Parathyroid adenoma (tissue), 2 donors: ENCODE measurements around the gene STOM.

Experiments used
- H2AFZ ChIP-seq: fragments of 300-600 bp; sonication (generic); one replicate; pipeline ENCODE4 v1.7.0; 2017; ENCODE audit warnings: antibody characterized with exemption, mild to moderate bottlenecking
- H3K27ac ChIP-seq: fragments of 300-600 bp; sonication (generic); one replicate; pipeline ENCODE4 v1.7.0; 2017
- H3K27me3 ChIP-seq: fragments of 300-600 bp; sonication (generic); one replicate; pipeline ENCODE4 v1.7.0; 2017; ENCODE audit warnings: low read length; ENCODE audit not compliant: control insufficient read depth, insufficient read depth
- H3K36me3 ChIP-seq: fragments of 300-600 bp; sonication (generic); one replicate; pipeline ENCODE4 v1.7.0; 2017; ENCODE audit warnings: low read length; ENCODE audit not compliant: control insufficient read depth, insufficient read depth
- H3K4me1 ChIP-seq: fragments of 300-600 bp; sonication (generic); one replicate; pipeline ENCODE4 v1.7.0; 2017; ENCODE audit warnings: control low read depth
- H3K4me2 ChIP-seq: fragments of 300-600 bp; sonication (generic); one replicate; pipeline ENCODE4 v1.7.0; 2017; ENCODE audit warnings: low read length
- H3K4me3 ChIP-seq: fragments of 300-600 bp; sonication (generic); one replicate; pipeline ENCODE4 v1.7.0; 2017; ENCODE audit warnings: low read depth, low read length
- H3K79me2 ChIP-seq: fragments of 300-600 bp; sonication (generic); one replicate; pipeline ENCODE4 v1.7.0; 2017; ENCODE audit warnings: control low read depth
- H3K9ac ChIP-seq: fragments of 300-600 bp; sonication (generic); one replicate; pipeline ENCODE4 v1.7.0; 2017; ENCODE audit warnings: mild to moderate bottlenecking
- H3K9me3 ChIP-seq: fragments of 300-600 bp; sonication (generic); one replicate; pipeline ENCODE4 v1.7.0; 2017; ENCODE audit warnings: low read length; ENCODE audit not compliant: control insufficient read depth
- TF ChIP-seq, protein P1 (sequence below): fragments of 300-600 bp; sonication (generic); IDR thresholded peaks from one replicate; pipeline ENCODE4 v1.7.0; 2017; ENCODE audit warnings: antibody characterized with exemption, mild to moderate bottlenecking
- donor health status: primary hyperparathyroidism.

Gene STOM

GRCh38 chr9:121326130-121326838, 43.8 kb downstream of the STOM start:
- Histone ChIP-seq H3K4me1 (no peaks in the 10 kb centered on the region), H3K4me3 (no peak overlapping the region)

GRCh38 chr9:121325387-121325786, 44.7 kb downstream of the STOM start:
- TF ChIP-seq, protein P1, sequence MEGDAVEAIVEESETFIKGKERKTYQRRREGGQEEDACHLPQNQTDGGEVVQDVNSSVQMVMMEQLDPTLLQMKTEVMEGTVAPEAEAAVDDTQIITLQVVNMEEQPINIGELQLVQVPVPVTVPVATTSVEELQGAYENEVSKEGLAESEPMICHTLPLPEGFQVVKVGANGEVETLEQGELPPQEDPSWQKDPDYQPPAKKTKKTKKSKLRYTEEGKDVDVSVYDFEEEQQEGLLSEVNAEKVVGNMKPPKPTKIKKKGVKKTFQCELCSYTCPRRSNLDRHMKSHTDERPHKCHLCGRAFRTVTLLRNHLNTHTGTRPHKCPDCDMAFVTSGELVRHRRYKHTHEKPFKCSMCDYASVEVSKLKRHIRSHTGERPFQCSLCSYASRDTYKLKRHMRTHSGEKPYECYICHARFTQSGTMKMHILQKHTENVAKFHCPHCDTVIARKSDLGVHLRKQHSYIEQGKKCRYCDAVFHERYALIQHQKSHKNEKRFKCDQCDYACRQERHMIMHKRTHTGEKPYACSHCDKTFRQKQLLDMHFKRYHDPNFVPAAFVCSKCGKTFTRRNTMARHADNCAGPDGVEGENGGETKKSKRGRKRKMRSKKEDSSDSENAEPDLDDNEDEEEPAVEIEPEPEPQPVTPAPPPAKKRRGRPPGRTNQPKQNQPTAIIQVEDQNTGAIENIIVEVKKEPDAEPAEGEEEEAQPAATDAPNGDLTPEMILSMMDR, result no peak
- Histone ChIP-seq H3K27ac (peak overlapping the region; percentile 78), H3K4me3 (no peak overlapping the region), H2AFZ (no peak overlapping the region), H3K79me2 (no peaks in the 10 kb centered on the region), H3K9me3 (no peaks in the 10 kb centered on the region), H3K4me2 (no peak overlapping the region), H3K9ac (no peak overlapping the region), H3K36me3 (no peaks in the 10 kb centered on the region), H3K27me3 (no peaks in the 10 kb centered on the region), H3K4me1 (no peaks in the 10 kb centered on the region)

More at GRCh38 chr9:121326130-121326838, 43.8 kb downstream of the STOM start:
- Histone ChIP-seq H3K36me3 (no peaks in the 10 kb centered on the region), H3K9me3 (no peaks in the 10 kb centered on the region), H2AFZ (no peak overlapping the region), H3K4me2 (no peak overlapping the region), H3K27me3 (no peaks in the 10 kb centered on the region), H3K79me2 (no peaks in the 10 kb centered on the region), H3K27ac (peak overlapping the region; percentile 78), H3K9ac (no peak overlapping the region)
- TF ChIP-seq, protein P1, result no peak

DNA sequence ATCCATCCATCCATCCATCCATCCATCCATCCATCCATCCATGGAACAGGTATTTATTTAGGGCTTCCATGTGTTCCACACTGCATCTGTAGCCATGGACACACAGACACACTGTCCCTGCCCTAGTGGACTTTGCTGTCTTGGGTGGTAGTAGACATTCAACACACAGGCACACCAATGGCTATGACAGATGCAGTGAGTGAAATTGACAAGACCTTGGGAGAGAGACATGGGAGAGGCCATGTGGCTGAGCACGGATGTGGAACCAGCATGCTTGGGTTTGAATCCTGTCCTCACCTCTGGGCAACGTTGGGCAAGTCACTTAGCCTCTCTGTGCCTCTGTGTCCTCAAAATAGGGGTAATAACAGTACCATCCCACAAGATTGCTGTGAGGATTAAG, 45.3 kb downstream of the STOM start:
- no peak overlapping the region for H3K4me3 ChIP-seq
- H3K79me2 ChIP-seq, result no peaks in the 10 kb centered on the region
- no peak overlapping the region for H2AFZ ChIP-seq
- H3K36me3 ChIP-seq, result no peaks in the 10 kb centered on the region
- no peak overlapping the region for H3K4me2 ChIP-seq
- TF ChIP-seq, protein P1, result no peak
- H3K27me3 ChIP-seq, result no peaks in the 10 kb centered on the region
- no peaks in the 10 kb centered on the region for H3K9me3 ChIP-seq
- no peaks in the 10 kb centered on the region for H3K4me1 ChIP-seq
- no peak overlapping the region for H3K9ac ChIP-seq
- H3K27ac ChIP-seq, result peak overlapping the region; percentile 78

DNA sequence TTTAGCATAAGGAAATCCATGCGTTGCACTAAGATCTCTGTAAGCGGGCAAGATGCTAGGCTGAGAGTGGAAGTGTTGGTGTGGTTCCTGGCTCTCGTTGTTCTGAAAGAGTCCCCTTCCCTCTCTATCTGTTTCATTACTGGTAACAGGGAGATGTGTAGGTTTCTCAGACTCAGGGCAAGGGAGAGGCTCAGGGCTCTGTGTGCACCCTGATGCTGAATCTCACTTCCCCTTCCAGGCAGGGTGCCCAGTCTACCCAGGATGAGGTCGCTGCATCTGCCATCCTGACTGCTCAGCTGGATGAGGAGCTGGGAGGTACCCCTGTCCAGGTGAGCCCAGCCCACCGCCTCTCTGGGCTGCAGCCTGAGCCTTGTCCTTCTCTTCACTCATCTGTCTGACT, 45.7 kb downstream of the STOM start:
- no peaks in the 10 kb centered on the region for H3K9me3 ChIP-seq
- H3K79me2 ChIP-seq, result no peaks in the 10 kb centered on the region
- no peak overlapping the region for H3K4me2 ChIP-seq
- no peak overlapping the region for H3K27ac ChIP-seq
- H3K4me1 ChIP-seq, result no peaks in the 10 kb centered on the region
- TF ChIP-seq, protein P1, result no peak
- H3K36me3 ChIP-seq, result no peaks in the 10 kb centered on the region
- H3K9ac ChIP-seq, result no peak overlapping the region
- no peaks in the 10 kb centered on the region for H3K27me3 ChIP-seq
- no peak overlapping the region for H2AFZ ChIP-seq
- H3K4me3 ChIP-seq, result no peak overlapping the region
